HEK293 (cell line): ENCODE results near the gene TSPYL4.

ENCODE experiments used
- CTCF ChIA-PET: fragments of 350-600 bp; formaldehyde crosslinking; extraction: SDS; loops from one replicate; lab custom pipeline; 2021; ENCODE audit warnings: antibody characterized with exemption; lab: Yijun Ruan, JAX
- POLR2A ChIA-PET: fragments of 300-600 bp; formaldehyde crosslinking; extraction: SDS; loops from one replicate; lab custom pipeline; 2020; ENCODE audit warnings: antibody characterized with exemption, inconsistent platforms; lab: Yijun Ruan, JAX
- H3K27ac ChIP-seq: fragments of 200-500 bp; sonication (Bioruptor generic); 2 replicates; pipeline ENCODE4 v1.5.1; 2014; ENCODE audit warnings: low read depth, low read length, control low read depth, inconsistent platforms; ENCODE audit errors: extremely low read depth
- H3K36me3 ChIP-seq, 2 experiments: fragments of 200-500 bp in 1 of 2; sonication (Bioruptor generic) in 1 of 2; 1 replicate in 1 of 2; 2 replicates in 1 of 2; pipeline ENCODE4 v1.5.1; 2014 to 2017; ENCODE audit warnings: inconsistent platforms in 2 of 2, low read length in 2 of 2; ENCODE audit not compliant: control insufficient read depth in 2 of 2, insufficient read depth in 1 of 2
- H3K4me1 ChIP-seq: fragments of 200-500 bp; sonication (Bioruptor generic); 2 replicates; pipeline ENCODE4 v1.5.1; 2014; ENCODE audit warnings: mild to moderate bottlenecking, low read length, inconsistent platforms; ENCODE audit not compliant: control insufficient read depth, insufficient read depth
- H3K4me3 ChIP-seq: 2 replicates; pipeline ENCODE4 v1.5.1; 2011; ENCODE audit warnings: low read depth, mild to moderate bottlenecking, control low read depth, low read length, moderate library complexity
- H3K9me3 ChIP-seq: fragments of 200-500 bp; sonication (Bioruptor generic); 2 replicates; pipeline ENCODE4 v1.5.1; 2014; ENCODE audit warnings: low read depth, low read length, inconsistent platforms; ENCODE audit not compliant: control insufficient read depth, insufficient read depth
- ATF2 ChIP-seq: fragments of 450-650 bp; formaldehyde crosslinking; IDR thresholded peaks from 2 replicates; pipeline ENCODE4 v1.5.1; 2016; ENCODE audit warnings: missing biosample characterization, missing genetic modification characterization, low read depth
- GLI4 ChIP-seq: fragments of 450-650 bp; formaldehyde crosslinking; IDR thresholded peaks from 2 replicates; pipeline ENCODE4 v1.5.1; 2016; ENCODE audit warnings: missing biosample characterization, missing genetic modification characterization
- KLF1 ChIP-seq: fragments of 450-650 bp; formaldehyde crosslinking; IDR thresholded peaks from 2 replicates; pipeline ENCODE4 v1.5.1; 2016; ENCODE audit warnings: missing biosample characterization, missing genetic modification characterization
- PRDM1 ChIP-seq: fragments of 450-650 bp; formaldehyde crosslinking; IDR thresholded peaks from 2 replicates; pipeline ENCODE4; 2016; ENCODE audit warnings: missing biosample characterization, missing genetic modification characterization
- PRDM4 ChIP-seq: fragments of 450-650 bp; formaldehyde crosslinking; IDR thresholded peaks from 2 replicates; pipeline ENCODE4 v1.5.1; 2017; ENCODE audit warnings: missing biosample characterization, missing genetic modification characterization
- SP3 ChIP-seq: fragments of 450-650 bp; formaldehyde crosslinking; IDR thresholded peaks from 2 replicates; pipeline ENCODE4 v1.5.1; 2016; ENCODE audit warnings: missing biosample characterization, missing genetic modification characterization
- ZNF138 ChIP-seq: fragments of 450-650 bp; formaldehyde crosslinking; IDR thresholded peaks from 2 replicates; pipeline ENCODE4 v1.5.1; 2016; ENCODE audit warnings: missing biosample characterization, missing genetic modification characterization, borderline replicate concordance
- ZNF175 ChIP-seq: fragments of 450-650 bp; formaldehyde crosslinking; IDR thresholded peaks from 2 replicates; pipeline ENCODE4 v1.5.1; 2016; ENCODE audit warnings: missing biosample characterization, missing genetic modification characterization
- ZNF19 ChIP-seq: fragments of 450-650 bp; formaldehyde crosslinking; IDR thresholded peaks from 2 replicates; pipeline ENCODE4; 2016; ENCODE audit warnings: missing biosample characterization, missing genetic modification characterization, low read depth
- ZNF221 ChIP-seq: fragments of 450-650 bp; formaldehyde crosslinking; IDR thresholded peaks from 2 replicates; pipeline ENCODE4 v1.5.1; 2017; ENCODE audit warnings: missing biosample characterization, missing genetic modification characterization, borderline replicate concordance
- ZNF324 ChIP-seq: fragments of 450-650 bp; formaldehyde crosslinking; IDR thresholded peaks from 2 replicates; pipeline ENCODE4 v1.5.1; 2016; ENCODE audit warnings: missing biosample characterization, missing genetic modification characterization
- ZNF335 ChIP-seq: fragments of 450-650 bp; formaldehyde crosslinking; conservative IDR thresholded peaks from 2 replicates; pipeline ENCODE4 v1.5.1; 2016; ENCODE audit warnings: missing biosample characterization, missing genetic modification characterization
- ZNF623 ChIP-seq: fragments of 450-650 bp; formaldehyde crosslinking; IDR thresholded peaks from 2 replicates; pipeline ENCODE4 v1.5.1; 2016; ENCODE audit warnings: missing biosample characterization, missing genetic modification characterization
- ZNF654 ChIP-seq: fragments of 450-650 bp; formaldehyde crosslinking; IDR thresholded peaks from 2 replicates; pipeline ENCODE4 v1.5.1; 2016; ENCODE audit warnings: low read depth, missing biosample characterization, missing genetic modification characterization
- ZNF76 ChIP-seq: fragments of 450-650 bp; formaldehyde crosslinking; IDR thresholded peaks from 2 replicates; pipeline ENCODE4; 2016; ENCODE audit warnings: low read depth, missing biosample characterization, missing genetic modification characterization, borderline replicate concordance
- TF ChIP-seq, protein P1 (sequence below): fragments of 450-650 bp; formaldehyde crosslinking; IDR thresholded peaks from 2 replicates; pipeline ENCODE4 v1.5.1; 2016; ENCODE audit warnings: missing biosample characterization, missing genetic modification characterization, borderline replicate concordance
- TF ChIP-seq, protein P2 (sequence below): fragments of 450-650 bp; formaldehyde crosslinking; IDR thresholded peaks from 2 replicates; pipeline ENCODE4 v1.5.1; 2016; ENCODE audit warnings: missing biosample characterization, missing genetic modification characterization
- TF ChIP-seq, protein P3 (sequence below): fragments of 450-650 bp; formaldehyde crosslinking; IDR thresholded peaks from 2 replicates; pipeline ENCODE4 v1.5.1; 2017; ENCODE audit warnings: missing biosample characterization, missing genetic modification characterization

Gene TSPYL4

GRCh38 chr6:116256694-116257093, 2.8 kb upstream of the TSPYL4 start:
- H3K4me1 ChIP-seq = peaks cover 1% of the 10 kb centered on the region; the same call in 1 of the 2 replicates
- H3K27ac ChIP-seq = no peak overlapping the region
- H3K9me3 ChIP-seq = no peaks in the 10 kb centered on the region
- POLR2A ChIA-PET = no interaction called here
- TF ChIP-seq ZNF623 (tag by site-specific recombination) (no peak), ZNF76 (tag by site-specific recombination) (no peak), GLI4 (tag by site-specific recombination) (no peak), KLF1 (no peak), ZNF654 (tag by site-specific recombination) (no peak), ZNF221 (tag by site-specific recombination) (no peak), ZNF19 (tag by site-specific recombination) (no peak)
- TF ChIP-seq, protein P1, sequence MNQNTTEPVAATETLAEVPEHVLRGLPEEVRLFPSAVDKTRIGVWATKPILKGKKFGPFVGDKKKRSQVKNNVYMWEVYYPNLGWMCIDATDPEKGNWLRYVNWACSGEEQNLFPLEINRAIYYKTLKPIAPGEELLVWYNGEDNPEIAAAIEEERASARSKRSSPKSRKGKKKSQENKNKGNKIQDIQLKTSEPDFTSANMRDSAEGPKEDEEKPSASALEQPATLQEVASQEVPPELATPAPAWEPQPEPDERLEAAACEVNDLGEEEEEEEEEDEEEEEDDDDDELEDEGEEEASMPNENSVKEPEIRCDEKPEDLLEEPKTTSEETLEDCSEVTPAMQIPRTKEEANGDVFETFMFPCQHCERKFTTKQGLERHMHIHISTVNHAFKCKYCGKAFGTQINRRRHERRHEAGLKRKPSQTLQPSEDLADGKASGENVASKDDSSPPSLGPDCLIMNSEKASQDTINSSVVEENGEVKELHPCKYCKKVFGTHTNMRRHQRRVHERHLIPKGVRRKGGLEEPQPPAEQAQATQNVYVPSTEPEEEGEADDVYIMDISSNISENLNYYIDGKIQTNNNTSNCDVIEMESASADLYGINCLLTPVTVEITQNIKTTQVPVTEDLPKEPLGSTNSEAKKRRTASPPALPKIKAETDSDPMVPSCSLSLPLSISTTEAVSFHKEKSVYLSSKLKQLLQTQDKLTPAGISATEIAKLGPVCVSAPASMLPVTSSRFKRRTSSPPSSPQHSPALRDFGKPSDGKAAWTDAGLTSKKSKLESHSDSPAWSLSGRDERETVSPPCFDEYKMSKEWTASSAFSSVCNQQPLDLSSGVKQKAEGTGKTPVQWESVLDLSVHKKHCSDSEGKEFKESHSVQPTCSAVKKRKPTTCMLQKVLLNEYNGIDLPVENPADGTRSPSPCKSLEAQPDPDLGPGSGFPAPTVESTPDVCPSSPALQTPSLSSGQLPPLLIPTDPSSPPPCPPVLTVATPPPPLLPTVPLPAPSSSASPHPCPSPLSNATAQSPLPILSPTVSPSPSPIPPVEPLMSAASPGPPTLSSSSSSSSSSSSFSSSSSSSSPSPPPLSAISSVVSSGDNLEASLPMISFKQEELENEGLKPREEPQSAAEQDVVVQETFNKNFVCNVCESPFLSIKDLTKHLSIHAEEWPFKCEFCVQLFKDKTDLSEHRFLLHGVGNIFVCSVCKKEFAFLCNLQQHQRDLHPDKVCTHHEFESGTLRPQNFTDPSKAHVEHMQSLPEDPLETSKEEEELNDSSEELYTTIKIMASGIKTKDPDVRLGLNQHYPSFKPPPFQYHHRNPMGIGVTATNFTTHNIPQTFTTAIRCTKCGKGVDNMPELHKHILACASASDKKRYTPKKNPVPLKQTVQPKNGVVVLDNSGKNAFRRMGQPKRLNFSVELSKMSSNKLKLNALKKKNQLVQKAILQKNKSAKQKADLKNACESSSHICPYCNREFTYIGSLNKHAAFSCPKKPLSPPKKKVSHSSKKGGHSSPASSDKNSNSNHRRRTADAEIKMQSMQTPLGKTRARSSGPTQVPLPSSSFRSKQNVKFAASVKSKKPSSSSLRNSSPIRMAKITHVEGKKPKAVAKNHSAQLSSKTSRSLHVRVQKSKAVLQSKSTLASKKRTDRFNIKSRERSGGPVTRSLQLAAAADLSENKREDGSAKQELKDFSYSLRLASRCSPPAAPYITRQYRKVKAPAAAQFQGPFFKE (tag by site-specific recombination) = no peak
- TF ChIP-seq, protein P2, sequence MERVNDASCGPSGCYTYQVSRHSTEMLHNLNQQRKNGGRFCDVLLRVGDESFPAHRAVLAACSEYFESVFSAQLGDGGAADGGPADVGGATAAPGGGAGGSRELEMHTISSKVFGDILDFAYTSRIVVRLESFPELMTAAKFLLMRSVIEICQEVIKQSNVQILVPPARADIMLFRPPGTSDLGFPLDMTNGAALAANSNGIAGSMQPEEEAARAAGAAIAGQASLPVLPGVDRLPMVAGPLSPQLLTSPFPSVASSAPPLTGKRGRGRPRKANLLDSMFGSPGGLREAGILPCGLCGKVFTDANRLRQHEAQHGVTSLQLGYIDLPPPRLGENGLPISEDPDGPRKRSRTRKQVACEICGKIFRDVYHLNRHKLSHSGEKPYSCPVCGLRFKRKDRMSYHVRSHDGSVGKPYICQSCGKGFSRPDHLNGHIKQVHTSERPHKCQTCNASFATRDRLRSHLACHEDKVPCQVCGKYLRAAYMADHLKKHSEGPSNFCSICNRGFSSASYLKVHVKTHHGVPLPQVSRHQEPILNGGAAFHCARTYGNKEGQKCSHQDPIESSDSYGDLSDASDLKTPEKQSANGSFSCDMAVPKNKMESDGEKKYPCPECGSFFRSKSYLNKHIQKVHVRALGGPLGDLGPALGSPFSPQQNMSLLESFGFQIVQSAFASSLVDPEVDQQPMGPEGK (tag by site-specific recombination) = no peak
- TF ChIP-seq, all 188 proteins: peak for 0
- Histone ChIP-seq H3K4me3 (no peak overlapping the region), H3K36me3 (peaks cover 0 to 35% of the 10 kb centered on the region in 2 experiments; a peak in 1 of 3 replicates)
- CTCF ChIA-PET = interaction anchor here (0.6 to 1.2 kb wide), 5 partner anchors 11 to 625 kb away, joined by 3 to 8 read pairs (median 4); no protein-coding TSS in a partner anchor

GRCh38 chr6:116255246-116255800, 1.4 kb upstream of the TSPYL4 start:
- ChIA-PET POLR2A (interaction anchor here (0.6 to 3.2 kb wide), 2 partner anchors 25 to 747 kb away, joined by 3 to 16 read pairs; partner anchors contain the start of gene TSPYL1), CTCF (interaction anchor here (0.7 to 2.6 kb wide), 4 partner anchors 13 to 143 kb away, joined by 3 to 17 read pairs (median 10); no protein-coding TSS in a partner anchor)
- Histone ChIP-seq H3K4me3 (peak overlapping the region; percentile 13), H3K27ac (no peak overlapping the region), H3K4me1 (peaks cover 6% of the 10 kb centered on the region; the same call in 1 of the 2 replicates), H3K36me3 (peaks cover 0 to 35% of the 10 kb centered on the region in 2 experiments; a peak in 1 of 3 replicates), H3K9me3 (no peaks in the 10 kb centered on the region)
- no peak for TF ChIP-seq SP3 (tag by site-specific recombination)
- peak; percentile 87 for TF ChIP-seq ZNF335 (tag by site-specific recombination)
- TF ChIP-seq ZNF324 (tag by site-specific recombination) = no peak
- no peak for TF ChIP-seq ZNF175 (tag by site-specific recombination)
- TF ChIP-seq PRDM4 = no peak
- TF ChIP-seq, protein P3, sequence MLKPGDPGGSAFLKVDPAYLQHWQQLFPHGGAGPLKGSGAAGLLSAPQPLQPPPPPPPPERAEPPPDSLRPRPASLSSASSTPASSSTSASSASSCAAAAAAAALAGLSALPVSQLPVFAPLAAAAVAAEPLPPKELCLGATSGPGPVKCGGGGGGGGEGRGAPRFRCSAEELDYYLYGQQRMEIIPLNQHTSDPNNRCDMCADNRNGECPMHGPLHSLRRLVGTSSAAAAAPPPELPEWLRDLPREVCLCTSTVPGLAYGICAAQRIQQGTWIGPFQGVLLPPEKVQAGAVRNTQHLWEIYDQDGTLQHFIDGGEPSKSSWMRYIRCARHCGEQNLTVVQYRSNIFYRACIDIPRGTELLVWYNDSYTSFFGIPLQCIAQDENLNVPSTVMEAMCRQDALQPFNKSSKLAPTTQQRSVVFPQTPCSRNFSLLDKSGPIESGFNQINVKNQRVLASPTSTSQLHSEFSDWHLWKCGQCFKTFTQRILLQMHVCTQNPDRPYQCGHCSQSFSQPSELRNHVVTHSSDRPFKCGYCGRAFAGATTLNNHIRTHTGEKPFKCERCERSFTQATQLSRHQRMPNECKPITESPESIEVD (tag by site-specific recombination) = peak; percentile 58; the same call in 1 of the 2 replicates
- TF ChIP-seq ATF2 = no peak
- TF ChIP-seq PRDM1 (tag by site-specific recombination) = peak; percentile 64
- TF ChIP-seq ZNF138 = no peak
